ENCODE data around the gene LRRC55. TPM values are rescaled to one million over a fixed set of nuclear protein-coding genes. Genes with fewer than 3 reads are reported as not detected.

Gene LRRC55
- total and polyA plus RNA-seq, 9 of the 15 experiments (the other 6 are each of a cell fraction or from before 2014, with no cell fraction given), result not detected

DNA sequence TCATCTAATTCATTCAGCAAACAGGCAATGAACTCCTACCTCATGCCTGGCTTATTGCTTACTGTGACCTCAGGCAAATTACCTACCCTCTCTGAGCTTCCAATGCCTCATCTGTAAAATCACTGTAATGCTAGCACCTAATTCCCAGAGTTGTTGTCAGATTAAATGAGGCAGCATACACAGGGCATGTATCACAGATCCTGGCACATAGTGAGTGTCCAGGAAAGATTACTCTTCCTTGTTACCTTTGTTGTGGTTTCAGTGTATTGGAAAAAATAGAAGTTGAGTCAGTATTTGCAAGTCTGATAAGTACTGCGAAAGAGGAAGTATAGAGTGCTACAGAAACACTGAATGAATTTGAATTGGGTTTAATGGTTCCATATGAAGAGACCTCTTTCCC, 26.4 kb upstream of the LRRC55 start (continued):
- peak; percentile 20; the same call in 1 of the 2 replicates for TF ChIP-seq JUND (IDR thresholded peaks at IDR 0.05; ENCODE audit: borderline replicate concordance, low read depth, low read length)
- peak; percentile 61; the same call in 2 of the 3 replicates for TF ChIP-seq JUND (tag; IDR thresholded peaks at IDR 0.05; ENCODE audit: borderline replicate concordance, low read depth, low read length)
- TF ChIP-seq ZNF23 (CRISPR knock-in tag; IDR thresholded peaks at IDR 0.05), result 0 out of 2 replicates have a peak, but pooled peaks have one; percentile 46
- no peak for TF ChIP-seq KAT2B (IDR thresholded peaks at IDR 0.05; ENCODE audit: low read depth, low read length)
- TF ChIP-seq ELF1 (tag; IDR thresholded peaks at IDR 0.05), result peak; percentile 49
- peak; percentile 95 for TF ChIP-seq SOX6 (IDR thresholded peaks at IDR 0.05)
- TF ChIP-seq LEF1 (IDR thresholded peaks at IDR 0.05), result peak; percentile 86

DNA sequence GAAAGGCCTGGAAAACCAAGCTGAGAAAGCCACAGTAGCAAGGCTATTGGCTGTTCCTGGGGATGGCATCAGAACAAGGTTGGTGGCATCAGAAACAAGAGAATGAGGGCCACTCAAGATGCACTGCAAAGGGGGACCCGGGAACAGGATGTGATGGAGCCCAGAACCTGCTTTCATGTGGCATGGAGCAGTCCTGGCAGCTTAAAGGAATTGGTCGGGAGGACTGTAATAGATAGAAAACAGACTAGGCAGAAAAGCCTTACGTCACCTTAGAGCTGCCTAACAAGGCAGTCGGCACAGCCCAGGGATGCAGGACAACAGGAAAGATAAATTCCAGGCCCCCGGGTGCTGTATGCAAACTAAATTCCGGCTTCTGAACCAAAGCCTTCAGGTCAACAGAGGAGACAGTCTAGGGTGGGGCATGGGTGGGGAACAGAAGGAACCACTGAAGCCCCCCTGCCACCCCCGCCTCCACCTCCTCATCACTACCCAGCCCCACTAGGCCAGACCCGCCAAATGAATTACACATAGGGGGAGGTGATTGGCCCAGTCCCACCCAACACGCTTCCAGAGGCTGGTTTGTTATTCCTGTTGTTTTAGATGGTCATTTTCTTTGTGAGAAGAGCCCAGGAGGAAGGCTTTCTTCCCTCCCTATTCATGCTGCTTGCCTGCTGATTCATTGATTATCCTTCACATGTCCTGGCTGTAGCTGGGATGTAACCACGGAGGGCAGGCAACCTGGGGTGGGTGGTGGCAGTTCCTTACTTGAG, 25.7 kb upstream of the LRRC55 start:
- BruUV-seq (replicated peaks), result no TSS peak
- Histone ChIP-seq H3K4me1 (replicated peaks in 1 of 2; ENCODE audit: control insufficient read depth in 2 of 2, insufficient read depth in 2 of 2, low read length in 2 of 2) (peaks cover 3 to 8% of the 10 kb centered on the region in 2 experiments; a peak in 3 of 5 replicates), H3K36me3 (ENCODE audit: control insufficient read depth, insufficient read depth, low read length) (no peaks in the 10 kb centered on the region), H3K27me3 (ENCODE audit: control insufficient read depth in 2 of 2, insufficient read depth in 2 of 2, low read length in 2 of 2) (no peaks in the 10 kb centered on the region), H3K9me3 (replicated peaks; ENCODE audit: control insufficient read depth, insufficient read depth, low read depth, low read length) (no peaks in the 10 kb centered on the region), H3K27ac (ENCODE audit: extremely low read depth, low read depth, low read length) (no peak overlapping the region), H4K20me1 (replicated peaks; ENCODE audit: control insufficient read depth, insufficient read depth, low read length) (no peaks in the 10 kb centered on the region), H2AFZ (ENCODE audit: low read depth, low read length) (no peak overlapping the region), H3K4me3 (no peak overlapping the region), H3K79me2 (ENCODE audit: control insufficient read depth, insufficient read depth, low read length) (no peaks in the 10 kb centered on the region), H3K9ac (ENCODE audit: insufficient read depth in 1 of 2, low read depth in 2 of 2, low read length in 2 of 2) (no peak overlapping the region), H3K9me1 (ENCODE audit: control insufficient read depth, insufficient read depth, low read length) (no peaks in the 10 kb centered on the region), H3K4me2 (ENCODE audit: insufficient read depth, low read length) (no peak overlapping the region)
- POLR2A ChIA-PET, result interaction anchor here (0.5 to 0.6 kb wide), 2 partner anchors 26 to 57 kb away, joined by 3 read pairs; partner anchors contain the start of gene LRRC55
- 22% methylated on average over 9 of the region's 10 CpGs for WGBS (ENCODE audit: insufficient coverage, low coverage, missing lambda C conversion rate)
- ATAC-seq, result peak; percentile 27; the same call in 1 of the 3 replicates
- DNase-seq (ENCODE audit: extremely low read depth in 1 of 4, low spot score in 3 of 4), result no peak
- intact Hi-C loops (cut with micrococcal nuclease) (no loop called here), in situ Hi-C loops (cut with MboI) (no loop called here)
- CTCF ChIA-PET (ENCODE audit: low intra/inter-chr PET ratio), result no interaction called here
- no peak for FAIRE-seq
- TF ChIP-seq ELF1 (tag; IDR thresholded peaks at IDR 0.05) (peak; percentile 13; the same call in 1 of the 2 replicates), U2AF1 (optimal IDR thresholded peaks at IDR 0.05; ENCODE audit: low read depth, low read length) (no peak), FOSL1 (tag; conservative IDR thresholded peaks at IDR 0.05) (peak; percentile 31; the same call in 1 of the 2 replicates)
- TF ChIP-seq, protein P1, sequence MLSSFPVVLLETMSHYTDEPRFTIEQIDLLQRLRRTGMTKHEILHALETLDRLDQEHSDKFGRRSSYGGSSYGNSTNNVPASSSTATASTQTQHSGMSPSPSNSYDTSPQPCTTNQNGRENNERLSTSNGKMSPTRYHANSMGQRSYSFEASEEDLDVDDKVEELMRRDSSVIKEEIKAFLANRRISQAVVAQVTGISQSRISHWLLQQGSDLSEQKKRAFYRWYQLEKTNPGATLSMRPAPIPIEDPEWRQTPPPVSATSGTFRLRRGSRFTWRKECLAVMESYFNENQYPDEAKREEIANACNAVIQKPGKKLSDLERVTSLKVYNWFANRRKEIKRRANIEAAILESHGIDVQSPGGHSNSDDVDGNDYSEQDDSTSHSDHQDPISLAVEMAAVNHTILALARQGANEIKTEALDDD (IDR thresholded peaks at IDR 0.05), result no peak
